Stimulated activated CD8-positive, alpha-beta memory T cell treated with anti-CD3 and anti-CD28 coated beads, Interleukin-15, amount 100 ng/mL, for 1 hour (primary cell): ENCODE results near the gene LRFN4.

ENCODE experiments used
- DNase-seq: peaks from one replicate; pipeline ENCODE4 v3.0.0-alpha.2; 2020; ENCODE audit warnings: low read depth

LRFN4 gene

DNA sequence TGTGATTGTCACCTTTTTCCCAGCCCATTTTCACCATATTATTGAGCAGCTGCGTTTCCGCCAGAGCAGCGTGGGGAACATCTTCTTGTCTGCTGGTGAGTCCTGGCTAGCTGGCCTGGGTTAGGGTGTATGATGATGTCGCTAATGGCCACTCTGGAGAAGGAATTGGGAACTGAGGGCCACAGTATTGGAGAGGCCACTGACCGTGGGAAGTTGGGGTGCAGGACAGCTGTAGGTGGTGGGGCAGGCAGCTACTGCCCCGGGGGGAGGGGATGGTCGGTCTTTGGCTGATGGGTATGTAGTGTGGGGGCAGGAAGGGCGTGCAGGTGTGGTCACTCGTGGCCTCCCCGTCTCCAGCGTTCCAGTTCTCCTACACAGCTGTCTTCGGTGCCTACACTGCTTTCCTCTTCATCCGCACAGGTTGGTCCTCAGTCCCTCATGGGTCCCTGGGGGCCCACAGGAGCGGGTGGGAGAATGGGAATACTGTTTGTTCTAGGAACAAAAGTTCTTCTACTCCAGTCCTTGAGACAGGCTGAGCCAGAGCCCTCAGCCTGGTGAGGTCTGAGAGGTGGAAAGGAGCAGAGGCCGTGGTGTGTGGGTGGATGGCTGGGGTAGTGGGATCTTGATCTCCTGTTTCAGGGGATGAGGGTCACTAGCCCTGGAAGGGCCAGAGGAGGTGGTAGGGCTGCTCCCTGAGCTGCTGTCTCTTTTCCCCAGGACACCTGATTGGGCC lies 11.6 kb upstream of the LRFN4 start:
- DNase-seq, result no peak

DNA sequence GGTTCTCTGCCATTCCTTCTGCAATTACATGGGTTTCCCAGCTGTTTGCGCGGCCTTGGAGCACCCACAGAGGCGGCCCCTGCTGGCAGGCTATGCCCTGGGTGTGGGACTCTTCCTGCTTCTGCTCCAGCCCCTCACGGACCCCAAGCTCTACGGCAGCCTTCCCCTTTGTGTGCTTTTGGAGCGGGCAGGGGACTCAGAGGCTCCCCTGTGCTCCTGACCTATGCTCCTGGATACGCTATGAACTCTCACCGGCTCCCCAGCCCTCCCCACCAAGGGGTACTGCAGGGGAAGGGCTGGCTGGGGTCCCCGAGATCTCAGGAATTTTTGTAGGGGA lies 11.0 kb upstream of the LRFN4 start:
- no peak for DNase-seq

DNA sequence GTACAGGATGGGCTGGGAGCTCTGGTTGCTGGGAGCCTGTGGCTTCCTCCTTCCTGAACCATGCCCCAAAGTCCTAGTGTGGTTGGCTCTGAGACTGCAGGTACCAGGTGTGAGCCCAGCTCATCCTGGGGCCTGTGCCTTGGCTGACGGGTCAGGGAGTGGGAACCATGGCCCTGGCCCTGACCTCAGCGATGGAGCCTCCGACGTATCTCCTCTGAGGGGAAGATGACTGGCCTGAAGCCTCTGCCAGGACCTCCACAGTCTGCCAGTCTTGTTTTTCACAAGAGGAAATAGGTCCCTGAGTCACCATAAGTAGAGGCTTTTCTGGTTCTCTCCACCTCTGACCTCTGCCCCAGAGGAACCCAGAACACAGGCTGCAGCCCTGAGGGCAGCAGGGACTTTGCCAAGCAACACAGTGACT lies 10.2 kb upstream of the LRFN4 start:
- DNase-seq, result no peak

DNA sequence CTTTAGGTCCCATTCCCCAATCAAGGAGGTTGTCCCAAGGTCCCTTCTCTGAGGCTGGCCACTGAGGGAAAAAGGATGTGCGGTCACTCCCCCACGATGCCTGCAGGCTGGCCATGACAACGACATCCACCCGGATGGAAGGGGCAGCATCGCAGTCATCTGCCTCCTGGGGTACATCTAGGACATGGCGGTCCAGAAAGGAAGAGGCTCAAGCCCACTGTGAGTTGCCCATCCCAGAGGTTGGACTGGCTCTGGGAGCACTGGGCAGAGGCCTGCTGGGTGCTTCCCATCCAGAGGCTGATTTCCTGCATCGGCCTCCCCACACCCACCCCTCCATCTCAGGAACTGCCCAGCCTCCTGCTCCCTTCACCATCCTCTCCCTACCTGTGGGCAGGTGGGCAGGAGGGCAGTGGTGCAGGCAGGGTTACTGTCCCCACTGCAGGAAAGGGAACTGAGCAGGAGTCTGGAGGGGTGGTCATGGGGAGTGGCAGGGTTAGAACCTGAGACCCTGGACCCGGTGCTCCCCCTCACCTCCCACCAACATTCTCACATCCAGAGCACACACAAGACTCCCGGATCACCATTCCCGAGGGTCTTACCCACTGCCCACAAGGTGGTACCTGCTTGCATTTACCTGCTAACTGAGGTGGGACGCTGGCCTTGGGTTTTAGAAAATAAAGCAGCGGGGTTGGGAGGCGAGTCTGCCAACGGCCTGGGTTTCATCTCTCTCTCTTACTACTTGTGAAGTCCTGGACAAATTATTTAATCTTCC lies 9.2 kb upstream of the LRFN4 start:
- DNase-seq, result no peak

DNA sequence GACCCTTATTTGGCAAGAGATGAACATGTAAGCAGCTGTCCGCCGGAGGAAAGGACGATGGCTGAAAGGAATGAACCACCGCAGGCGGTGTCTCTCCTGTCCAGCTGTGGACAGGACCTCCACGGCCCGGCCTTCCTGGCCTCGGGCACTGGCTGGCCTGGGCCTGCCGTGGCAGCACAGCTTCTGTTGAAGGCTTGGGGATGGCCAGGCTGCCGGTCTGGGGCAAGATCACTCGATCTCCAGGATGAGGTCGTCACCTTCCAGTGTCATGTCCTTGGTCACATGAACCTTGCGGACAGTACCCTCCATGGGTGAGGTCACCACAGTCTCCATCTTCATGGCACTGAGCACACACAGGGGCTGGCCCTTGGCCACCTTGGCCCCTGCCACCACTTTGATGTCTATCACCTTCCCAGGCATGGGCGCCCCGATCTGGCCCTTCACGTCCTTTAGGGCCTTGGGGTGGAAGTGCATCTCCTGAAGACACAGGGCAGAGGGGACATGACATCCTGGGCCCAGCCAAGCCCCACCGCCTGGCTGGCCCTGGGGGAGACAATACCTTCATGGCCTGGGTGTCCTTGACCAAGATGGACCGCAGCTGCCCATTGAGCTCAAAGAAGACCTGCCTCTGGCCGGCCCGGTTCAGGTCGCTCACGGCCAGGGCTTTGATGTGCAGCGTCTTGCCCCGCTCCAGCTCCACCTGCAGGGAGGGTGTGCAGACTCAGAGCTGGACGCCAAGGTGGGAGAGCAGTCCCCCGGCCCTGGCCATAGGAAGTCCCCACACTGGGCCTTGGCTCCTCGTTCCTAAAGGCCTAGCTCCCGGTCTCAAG lies 8.0 kb upstream of the LRFN4 start:
- no peak for DNase-seq

DNA sequence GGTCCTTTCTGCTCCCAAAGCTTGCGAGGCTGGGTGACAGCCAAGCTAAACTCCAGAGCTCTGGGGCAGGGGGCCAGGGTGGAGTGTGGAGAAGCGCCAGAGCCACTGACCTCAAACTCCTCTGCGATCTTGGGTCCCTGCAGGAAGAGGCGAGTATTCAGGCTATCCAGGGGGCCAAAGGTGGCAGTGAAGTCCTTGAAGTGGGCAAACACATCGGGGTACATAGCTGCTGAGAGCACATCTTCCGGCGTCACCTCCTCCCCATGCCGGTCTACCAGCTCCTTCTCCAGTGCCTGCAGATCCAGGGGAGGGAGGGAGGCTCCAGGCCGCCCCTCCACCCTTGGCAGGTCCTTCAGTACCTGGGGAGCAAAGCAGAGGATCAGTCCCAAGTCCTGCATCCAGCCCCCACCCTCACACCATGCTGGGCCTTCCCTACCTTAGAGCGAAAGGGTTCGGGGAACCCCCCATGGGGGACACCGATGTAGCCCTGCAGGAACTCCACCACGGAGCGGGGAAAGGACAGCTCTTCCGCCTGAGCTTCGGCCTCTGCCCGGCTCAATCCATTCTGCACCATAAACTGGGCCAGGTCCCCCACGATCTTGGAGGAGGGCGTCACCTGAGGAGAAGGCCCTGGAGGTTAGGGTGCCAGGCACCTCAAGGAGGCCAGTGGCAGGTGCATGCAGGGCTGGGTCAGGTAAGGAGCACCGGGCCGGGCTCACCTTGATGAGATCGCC lies 7.2 kb upstream of the LRFN4 start:
- DNase-seq, result no peak

DNA sequence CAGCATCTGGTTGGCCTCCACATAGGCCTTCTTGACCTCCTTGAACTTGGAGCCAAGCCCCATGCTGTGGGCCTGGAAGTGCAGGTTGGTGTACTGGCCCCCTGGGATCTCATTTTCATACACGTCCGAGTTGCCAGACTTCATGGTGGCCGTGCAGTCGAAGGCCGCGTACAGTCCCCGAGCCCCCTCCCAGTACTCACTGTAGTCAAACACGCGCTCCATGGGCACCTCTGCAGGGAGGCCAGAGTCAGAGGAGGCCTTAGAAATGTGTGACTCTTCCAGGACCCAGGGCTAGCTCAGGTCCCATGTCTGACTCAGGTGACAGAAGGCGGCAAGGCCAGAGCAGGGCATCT lies 6.7 kb upstream of the LRFN4 start:
- DNase-seq, result no peak

DNA sequence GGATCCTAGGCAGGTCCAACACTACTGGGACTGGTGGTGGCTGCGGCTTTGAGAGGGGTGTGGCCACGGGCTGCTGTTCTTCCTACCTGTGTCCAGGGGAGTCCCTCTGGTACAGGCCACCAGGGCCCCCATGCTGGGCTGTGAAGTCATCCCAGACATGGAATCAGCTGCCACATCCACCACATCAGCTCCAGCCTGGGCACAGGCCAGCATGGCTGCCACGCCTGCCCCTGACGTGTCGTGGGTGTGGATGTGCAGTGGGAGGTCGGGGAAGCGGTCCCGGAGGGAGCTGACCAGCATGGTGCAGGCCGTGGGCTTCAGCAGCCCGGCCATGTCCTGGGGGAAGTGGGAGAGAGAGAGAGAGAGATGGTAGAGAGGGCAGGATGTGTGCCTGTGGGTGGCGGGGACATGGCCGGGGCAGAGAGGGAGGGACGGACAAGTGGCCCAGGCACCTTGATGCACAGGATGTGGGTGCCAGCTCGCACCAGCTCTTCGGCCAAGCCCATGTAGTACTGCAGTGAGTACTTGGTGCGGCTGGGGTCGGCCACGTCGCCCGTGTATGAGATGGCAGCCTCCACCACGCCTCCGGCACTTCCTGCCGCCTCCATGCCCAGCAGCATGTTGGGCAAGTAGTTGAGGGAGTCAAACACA lies 6.2 kb upstream of the LRFN4 start:
- DNase-seq, result no peak

DNA sequence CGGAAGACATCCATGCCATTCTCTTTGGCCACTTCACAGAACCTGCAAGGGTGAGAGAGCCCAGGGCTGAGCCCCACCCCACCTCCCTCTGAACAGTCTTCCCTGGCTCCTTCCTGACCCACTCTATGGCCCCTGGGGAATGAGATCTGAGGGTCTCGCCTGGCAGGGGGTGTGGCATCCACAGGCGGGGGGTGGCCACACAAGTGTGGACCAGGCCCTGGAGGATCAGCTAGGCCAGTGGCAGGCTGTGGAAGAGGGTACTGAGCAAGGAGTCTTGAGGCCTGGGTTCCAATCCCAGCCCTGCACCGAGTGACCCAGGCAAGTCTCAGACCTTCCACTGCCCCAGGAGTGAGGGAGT lies 5.6 kb upstream of the LRFN4 start:
- no peak for DNase-seq

DNA sequence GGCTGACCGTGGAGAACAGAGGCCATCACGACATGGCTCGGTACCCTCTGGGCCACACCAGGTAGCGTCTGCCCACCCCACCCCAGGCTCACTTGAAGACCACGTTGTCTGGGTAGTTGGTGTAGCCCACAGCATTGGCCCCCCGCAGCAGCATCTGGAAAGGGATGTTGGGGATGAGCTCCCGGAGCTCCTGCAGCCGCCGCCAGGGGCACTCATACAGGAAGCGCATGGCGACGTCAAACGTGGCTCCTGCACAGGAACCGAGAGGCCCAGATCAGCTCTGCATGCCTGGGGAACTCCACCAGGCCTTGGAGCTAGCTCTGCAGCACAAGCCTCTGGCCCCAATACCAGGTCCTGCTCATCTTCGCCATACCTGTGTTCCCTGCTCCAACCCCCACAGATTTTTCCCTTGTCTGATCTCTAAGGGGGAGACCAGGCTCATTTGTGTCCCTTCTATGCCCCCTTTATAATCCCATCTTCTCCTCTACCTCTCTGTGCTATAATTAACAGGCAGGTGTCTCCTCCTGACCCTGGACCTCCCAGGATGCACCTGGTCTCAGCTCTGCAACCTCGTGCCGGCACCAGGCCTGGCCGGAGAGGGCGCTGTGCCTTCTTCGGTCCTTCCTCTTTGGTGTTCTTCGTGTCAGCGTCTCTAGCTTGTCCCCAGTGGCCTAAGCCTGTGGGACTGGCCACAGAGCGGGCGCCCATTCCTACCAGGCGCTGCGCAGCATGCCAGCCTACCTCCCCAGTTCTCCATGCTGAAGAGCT lies 5.0 kb upstream of the LRFN4 start:
- DNase-seq, result no peak

DNA sequence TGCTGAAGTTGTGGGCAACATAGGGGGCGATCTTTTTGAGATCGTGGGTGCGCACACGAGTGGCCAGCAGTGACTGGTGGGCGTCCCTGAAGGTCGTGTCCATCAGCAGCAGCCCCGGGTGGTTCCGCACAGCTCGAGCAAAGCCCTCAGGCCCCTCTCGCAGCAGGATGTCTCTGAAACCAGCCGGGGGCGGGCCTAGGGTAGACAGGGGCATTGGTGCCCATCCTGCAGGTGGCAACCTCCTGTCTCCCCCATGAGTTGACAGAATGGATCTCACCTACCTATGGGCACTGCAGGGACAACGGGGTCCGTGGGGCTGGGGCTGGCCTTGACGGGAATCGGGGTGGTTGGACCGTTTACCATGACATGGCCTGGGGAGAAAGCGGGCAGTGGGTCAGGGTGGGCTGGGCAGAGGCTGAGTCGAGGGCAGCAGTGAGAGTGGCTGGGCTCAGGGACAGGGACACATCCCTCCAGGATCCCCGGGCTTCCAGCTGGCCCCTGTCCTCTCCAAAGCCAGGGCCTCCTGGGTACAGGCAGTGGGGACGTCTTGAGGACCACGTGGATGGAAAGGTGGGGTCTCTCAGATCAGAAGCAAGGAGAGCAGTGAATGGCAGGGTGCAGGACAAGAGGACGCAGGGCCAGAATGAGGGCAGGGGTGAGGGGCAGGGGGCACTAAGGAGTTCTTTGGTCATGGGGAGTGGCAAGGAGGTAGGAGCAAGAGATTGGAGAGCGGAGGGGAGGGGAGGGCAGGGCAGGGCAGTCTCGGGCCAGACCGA lies 4.2 kb upstream of the LRFN4 start:
- no peak for DNase-seq

DNA sequence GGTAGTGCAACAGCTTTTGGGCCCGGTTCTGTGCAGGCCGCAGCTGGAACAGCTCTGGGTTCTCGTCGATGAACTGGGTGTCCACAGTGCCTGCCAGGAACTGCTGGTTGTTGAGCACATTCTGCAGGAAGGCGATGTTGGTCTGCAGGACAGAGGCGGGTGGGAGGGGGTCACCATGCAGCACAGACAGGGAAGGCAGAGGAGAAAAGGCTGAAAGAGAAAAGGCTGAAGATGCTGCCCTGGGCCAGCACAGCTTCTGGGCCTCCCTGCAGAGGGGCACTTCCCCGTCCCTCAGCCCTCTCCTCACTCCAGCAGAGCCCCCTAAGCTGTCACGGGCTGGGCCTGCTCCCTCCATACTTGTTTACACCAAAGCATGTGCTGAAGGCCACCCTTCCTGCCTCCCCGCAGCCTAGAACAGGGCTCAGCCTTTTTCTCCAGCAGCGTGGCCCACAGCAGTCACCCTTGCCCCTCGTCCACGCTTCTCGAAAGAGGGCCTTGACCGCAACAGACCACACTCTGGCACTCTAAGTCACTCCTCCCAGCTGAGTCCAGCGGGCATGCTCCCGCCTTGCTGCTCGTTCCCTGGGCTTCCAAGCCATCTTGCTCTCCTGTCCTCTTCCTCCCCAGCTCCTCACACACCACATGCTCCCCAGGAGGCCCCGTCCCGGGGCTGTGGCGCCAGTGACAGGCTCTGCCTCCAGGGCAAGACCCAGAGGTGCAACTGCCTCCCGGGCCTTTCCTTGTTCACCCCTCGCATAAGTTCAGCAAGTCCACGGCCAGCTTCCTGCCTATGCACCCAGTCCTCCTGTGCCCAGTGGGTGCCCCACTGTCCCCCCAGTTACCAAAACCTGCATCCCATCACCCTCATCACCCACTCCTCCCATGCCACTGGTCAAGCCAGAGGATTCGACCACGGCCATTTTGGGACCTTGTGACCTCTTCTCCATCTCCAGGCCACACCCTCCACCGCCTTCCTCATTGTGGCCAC lies 3.3 kb upstream of the LRFN4 start:
- DNase-seq, result no peak

DNA sequence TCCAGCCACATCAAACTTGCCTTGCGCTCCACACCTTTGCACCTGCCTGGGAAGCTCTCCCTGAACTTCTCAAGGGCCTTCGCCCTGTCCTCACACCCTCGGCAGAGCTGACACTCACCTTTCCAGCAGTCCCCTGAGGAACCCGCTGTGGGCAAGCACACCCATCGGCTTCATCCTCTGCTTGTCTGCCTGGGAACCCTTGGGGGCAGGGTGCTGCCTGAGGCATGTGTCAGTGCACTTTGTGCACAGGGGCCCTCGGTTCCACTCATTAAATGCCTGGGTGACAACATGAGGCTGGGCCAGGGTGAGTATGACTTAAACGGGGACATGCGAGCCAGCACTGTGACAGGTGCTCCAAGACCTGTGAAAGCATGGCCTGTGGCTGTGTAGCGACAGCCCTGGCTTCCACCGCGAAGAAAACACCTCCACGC lies 2.6 kb upstream of the LRFN4 start:
- DNase-seq, result no peak

DNA sequence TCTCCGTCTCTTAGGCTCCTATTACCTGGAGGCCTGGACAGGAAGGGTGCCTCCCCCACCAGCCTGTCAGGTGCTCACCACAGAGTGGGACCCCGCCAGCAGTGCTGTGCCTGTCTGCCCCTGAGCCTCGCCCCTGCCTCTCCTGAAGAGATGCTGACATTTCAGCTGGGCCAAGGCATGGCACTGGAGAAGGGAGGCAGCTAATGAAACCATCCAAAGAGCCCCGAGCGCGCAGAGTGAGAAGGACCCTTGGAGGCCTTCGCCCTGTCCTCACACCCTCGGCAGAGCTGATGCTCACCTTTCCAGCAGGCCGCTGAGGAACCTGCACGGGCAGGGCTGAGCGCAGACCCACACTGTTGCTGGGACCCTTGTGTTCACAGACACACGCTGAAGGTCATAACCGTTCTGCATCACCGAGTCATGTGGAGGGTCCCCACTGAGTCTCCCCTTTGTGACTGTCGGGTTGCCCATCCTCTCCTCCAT lies 2.1 kb upstream of the LRFN4 start:
- DNase-seq, result no peak

DNA sequence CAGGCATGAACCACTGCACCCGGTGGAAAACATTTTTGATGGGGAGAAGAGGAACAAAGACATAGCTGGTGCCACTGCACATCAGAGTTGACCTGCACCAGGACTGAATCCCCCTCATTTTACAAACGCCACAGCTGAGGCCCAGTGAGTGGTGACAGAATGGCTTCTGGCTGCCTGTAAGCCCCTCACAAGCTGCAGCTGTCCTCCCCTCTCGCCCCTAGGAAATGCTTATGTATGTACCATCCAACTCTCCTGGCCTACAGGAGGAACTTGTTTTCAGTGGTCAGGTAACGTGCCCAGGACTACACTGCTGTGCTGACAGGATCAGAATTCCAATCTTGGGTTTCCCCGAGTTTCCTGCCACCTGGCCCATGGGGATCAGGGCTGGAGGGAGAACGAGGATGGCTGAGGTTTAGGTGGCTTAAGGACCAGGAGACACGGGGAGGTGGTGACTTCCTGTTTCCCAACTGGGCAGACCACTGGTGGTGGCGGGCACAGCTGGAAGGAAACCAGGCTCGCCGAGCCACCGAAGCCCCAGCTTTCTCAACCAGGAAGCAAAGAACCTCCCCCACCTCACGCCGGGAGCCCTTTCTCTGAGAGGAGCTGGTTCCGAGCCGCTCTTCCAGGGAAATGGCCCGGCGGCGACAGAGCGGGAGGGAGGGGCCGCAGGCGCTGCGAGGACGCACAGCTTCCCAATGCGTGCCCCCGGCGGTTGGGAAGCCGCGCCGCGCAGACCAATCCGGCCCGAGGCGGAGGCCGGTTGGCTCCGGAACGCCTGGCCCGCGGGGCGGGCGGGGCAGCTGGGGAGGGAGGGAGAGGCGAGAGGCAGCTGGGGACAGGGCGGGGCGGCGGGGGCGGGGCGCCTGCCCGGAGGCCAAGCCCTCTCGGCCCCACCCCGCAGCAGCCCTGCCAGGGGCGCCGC lies 1.0 kb upstream of the LRFN4 start:
- peak; percentile 54 for DNase-seq

DNA sequence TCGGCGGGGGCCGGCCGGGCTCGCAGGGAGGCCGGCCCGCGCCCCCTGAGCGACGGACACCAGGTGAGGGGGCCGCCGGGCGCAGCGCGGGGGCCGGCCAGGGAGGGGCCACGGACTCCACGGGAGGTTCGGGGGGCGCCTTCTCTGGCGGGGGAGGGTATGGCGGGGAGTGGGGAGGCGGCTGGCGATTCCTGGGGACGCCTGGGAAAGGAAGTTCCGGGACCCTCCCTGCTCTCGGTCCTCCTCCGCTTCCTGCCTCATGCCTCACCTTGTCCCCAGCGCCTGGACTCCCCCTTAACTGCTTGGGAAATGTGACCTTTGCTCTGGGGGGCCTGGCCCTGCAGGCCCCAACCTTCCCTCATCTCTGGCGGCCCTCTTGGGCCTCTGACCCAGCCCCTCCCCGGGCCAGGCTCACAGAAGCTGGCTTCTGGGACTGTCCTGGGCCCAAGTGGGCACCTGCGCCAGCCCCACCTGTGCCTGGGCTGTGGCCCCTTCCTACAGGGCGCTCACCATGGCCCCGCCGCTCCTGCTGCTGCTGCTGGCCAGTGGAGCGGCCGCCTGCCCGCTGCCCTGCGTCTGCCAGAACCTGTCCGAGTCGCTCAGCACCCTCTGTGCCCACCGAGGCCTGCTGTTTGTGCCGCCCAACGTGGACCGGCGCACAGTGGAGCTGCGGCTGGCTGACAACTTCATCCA lies 516 bp downstream of the LRFN4 start:
- no peak for DNase-seq

DNA sequence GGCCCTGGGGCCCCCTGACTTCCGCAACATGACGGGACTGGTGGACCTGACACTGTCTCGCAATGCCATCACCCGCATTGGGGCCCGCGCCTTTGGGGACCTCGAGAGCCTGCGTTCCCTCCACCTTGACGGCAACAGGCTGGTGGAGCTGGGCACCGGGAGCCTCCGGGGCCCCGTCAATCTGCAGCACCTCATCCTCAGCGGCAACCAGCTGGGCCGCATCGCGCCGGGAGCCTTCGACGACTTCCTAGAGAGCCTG lies 992 bp downstream of the LRFN4 start:
- DNase-seq, result no peak
